GM12875 (cell line): ENCODE measurements around the gene CHMP3.

ENCODE experiments used
- H3K4me3 ChIP-seq: one replicate; pipeline ENCODE4 v1.5.1; 2011; ENCODE audit warnings: low read depth, low read length, control low read depth
- TF ChIP-seq, protein P1 (sequence below): IDR thresholded peaks from 2 replicates; pipeline ENCODE4 v1.5.1; 2011; ENCODE audit warnings: low read depth, mild to moderate bottlenecking, control low read depth, inconsistent platforms, low read length, moderate library complexity, borderline replicate concordance; ENCODE audit not compliant: insufficient read depth

The CHMP3 gene

DNA sequence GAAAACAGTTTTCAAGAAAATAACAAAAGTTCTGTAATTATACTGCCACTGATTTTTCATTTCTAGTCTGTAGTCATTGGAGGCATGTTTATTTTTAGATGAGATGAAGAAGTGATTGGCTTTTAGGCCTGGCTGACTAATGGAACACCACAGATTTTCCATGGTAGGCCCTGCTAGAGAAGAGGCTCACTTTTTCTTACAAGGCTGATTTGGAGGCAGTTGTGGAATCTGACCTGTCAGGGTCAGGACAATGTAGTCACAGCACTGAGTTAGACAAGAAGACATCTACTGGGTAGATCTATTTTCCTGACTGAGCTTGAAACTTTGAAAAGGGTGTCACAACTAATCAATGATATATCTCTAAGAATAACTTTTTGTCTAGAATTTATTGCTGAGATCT, 78.1 kb downstream of the CHMP3 start:
- TF ChIP-seq, protein P1, sequence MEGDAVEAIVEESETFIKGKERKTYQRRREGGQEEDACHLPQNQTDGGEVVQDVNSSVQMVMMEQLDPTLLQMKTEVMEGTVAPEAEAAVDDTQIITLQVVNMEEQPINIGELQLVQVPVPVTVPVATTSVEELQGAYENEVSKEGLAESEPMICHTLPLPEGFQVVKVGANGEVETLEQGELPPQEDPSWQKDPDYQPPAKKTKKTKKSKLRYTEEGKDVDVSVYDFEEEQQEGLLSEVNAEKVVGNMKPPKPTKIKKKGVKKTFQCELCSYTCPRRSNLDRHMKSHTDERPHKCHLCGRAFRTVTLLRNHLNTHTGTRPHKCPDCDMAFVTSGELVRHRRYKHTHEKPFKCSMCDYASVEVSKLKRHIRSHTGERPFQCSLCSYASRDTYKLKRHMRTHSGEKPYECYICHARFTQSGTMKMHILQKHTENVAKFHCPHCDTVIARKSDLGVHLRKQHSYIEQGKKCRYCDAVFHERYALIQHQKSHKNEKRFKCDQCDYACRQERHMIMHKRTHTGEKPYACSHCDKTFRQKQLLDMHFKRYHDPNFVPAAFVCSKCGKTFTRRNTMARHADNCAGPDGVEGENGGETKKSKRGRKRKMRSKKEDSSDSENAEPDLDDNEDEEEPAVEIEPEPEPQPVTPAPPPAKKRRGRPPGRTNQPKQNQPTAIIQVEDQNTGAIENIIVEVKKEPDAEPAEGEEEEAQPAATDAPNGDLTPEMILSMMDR: no peak
- no peak overlapping the region for H3K4me3 ChIP-seq

DNA sequence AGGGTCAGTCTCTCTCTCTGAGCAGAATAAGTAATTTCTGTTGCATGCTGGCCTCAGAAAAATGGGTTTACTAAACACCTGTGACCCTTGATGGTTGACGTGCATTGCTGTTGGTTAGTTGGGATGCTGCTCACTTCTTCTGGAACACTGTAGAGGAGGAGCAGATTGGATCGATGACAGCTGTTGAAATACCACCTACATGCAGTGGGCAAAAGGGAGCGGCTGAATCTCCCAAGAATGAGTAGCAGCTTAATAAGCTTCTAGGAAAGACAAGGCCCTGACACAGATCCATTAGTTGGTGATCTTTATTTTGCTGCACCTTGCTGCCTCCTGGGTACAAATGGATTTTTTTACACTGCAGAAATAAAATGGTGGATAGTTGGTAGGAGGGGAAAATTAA, 78.9 kb downstream of the CHMP3 start:
- TF ChIP-seq, protein P1: no peak

DNA sequence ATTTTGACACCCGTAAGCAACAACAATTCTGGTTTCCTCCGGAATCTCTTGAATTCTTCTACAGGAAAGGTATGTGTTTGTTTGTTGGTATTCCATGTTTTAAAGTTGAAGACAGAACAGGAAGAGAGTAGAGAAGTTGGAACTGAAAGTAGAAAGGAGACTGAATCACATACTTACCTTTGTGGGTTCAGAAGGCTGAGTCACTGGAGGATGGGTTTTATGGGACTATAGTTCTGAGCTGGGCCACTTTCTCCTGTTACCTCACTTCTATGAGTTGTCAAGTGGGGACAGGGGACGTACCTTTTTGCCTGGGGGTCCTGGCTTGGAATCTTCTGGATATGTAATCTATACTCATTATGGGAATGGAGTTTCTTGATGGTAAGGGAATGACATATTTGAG, 81.2 kb downstream of the CHMP3 start:
- no peak overlapping the region for H3K4me3 ChIP-seq
- TF ChIP-seq, protein P1: no peak

More for the DNA sequence above, 78.9 kb downstream of the CHMP3 start:
- no peak overlapping the region for H3K4me3 ChIP-seq

DNA sequence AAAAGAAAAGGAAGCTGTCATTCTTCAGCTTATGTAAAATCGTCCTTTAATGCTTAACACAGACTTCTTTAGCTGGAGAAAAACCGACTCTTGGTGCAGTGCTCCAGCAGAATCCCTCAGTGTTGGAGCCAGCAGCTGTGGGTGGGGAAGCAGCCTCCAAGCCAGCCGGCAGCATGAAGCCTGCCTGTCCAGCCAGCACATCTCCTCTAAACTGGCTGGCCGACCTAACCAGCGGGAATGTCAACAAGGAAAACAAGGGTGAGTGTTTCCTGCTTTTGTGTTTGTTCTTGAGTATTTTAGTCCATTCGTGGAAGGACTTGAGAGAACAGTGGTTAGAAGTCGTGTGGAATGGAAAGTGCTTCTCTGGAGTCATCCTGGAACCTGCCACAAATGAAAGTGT, 83.1 kb downstream of the CHMP3 start:
- H3K4me3 ChIP-seq: no peak overlapping the region
- TF ChIP-seq, protein P1: no peak

DNA sequence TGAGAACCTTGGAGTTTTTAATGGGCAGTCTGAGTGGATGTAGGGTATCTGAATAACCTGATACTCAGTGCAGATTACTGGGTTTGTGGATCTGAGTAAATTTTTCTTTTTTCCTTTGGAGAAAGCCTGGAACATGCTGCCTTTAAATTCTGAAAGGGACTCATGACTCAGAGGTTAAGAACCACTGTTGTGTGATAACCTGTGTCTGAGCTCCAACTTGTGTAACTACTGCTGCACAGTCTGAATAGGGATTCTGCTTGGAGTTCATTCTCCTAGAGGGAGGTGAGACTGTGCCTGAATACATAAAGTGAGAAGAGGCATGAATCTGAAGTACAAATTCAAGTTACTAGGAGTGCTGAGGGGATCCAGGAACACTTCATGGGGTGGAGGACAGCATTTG, 85.9 kb downstream of the CHMP3 start:
- H3K4me3 ChIP-seq: no peak overlapping the region
- TF ChIP-seq, protein P1: no peak

DNA sequence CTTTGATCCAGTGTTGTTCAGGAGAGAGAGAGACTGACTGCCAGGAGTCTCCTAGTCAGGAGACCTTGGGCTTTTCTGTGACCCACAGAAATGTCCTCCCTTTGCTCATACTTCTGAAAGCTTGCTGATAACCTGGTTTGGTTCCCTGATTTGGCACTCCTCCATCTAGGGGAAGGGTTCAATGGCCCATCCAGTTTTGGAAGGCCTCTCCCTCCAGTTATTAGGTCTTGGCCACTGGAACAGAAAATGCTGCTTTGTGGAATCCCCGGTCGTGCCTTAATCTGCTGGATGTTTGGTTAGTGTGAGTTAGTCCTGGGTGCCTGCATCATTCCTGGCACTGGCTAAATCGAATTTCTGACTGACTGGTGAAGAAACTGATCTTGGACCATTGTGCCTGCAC, 86.3 kb downstream of the CHMP3 start:
- no peak overlapping the region for H3K4me3 ChIP-seq
- TF ChIP-seq, protein P1: no peak

DNA sequence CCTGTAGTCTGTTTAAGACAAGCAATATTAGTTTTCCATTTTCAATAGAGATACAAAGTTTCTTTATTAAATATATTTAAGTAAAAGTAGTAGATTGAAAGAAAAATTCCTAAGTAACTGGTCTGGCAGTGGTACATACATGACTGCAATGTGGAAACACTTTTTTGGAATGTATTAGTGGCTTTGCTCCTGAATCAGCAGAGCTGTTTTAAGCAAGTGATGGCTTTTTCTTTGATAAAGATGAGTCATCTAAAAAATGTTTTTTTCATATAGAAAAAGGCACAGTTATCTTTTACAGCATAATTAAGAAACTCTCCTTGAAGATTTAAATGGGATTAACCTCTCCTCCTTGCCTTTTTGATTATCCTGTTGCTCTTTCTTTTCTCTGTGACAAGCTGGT, 87.2 kb downstream of the CHMP3 start:
- TF ChIP-seq, protein P1: no peak
- H3K4me3 ChIP-seq: no peak overlapping the region
